Progenitor cell of endocrine pancreas (in vitro differentiated cells): ENCODE measurements around the gene CS. TPM values are rescaled to one million over a fixed set of nuclear protein-coding genes. Genes with fewer than 3 reads are reported as not detected.

ENCODE experiments used
- DNase-seq: peaks from one replicate; pipeline ENCODE4 v3.0.0; 2021; ENCODE audit warnings: low spot score; ENCODE audit not compliant: unreplicated experiment
- H3K27ac Mint-ChIP-seq: 2 replicates; pipeline ENCODE4 v1.8.0; 2021; ENCODE audit warnings: mild to moderate bottlenecking, moderate library complexity, mixed read lengths
- H3K27me3 Mint-ChIP-seq: 2 replicates; pipeline ENCODE4 v1.8.0; 2021; ENCODE audit warnings: mixed read lengths
- H3K36me3 Mint-ChIP-seq: 2 replicates; pipeline ENCODE4 v1.8.0; 2022; ENCODE audit warnings: mixed read lengths; ENCODE audit not compliant: insufficient read depth
- H3K4me1 Mint-ChIP-seq: 2 replicates; pipeline ENCODE4 v1.8.0; 2021; ENCODE audit warnings: low read depth, mixed read lengths
- H3K4me3 Mint-ChIP-seq: 2 replicates; pipeline ENCODE4 v1.8.0; 2021; ENCODE audit warnings: low read depth, mild to moderate bottlenecking, moderate library complexity, mixed read lengths
- H3K9me3 Mint-ChIP-seq: 2 replicates; pipeline ENCODE4 v1.8.0; 2021; ENCODE audit warnings: low read depth, mixed read lengths
- CTCF ChIP-seq: fragments of 200-600 bp; sonication (generic); IDR thresholded peaks from one replicate; pipeline ENCODE4 v1.5.0; 2021; ENCODE audit warnings: antibody characterized with exemption, mild to moderate bottlenecking; ENCODE audit not compliant: unreplicated experiment
- total RNA-seq: library from RNA; stranded (reverse); gene quantifications from 2 replicates; pipeline ENCODE4 v1.2.1, GENCODE V29; 2021

CS gene
- total RNA-seq, 1 donor from 2014 or later, result 216 TPM

DNA sequence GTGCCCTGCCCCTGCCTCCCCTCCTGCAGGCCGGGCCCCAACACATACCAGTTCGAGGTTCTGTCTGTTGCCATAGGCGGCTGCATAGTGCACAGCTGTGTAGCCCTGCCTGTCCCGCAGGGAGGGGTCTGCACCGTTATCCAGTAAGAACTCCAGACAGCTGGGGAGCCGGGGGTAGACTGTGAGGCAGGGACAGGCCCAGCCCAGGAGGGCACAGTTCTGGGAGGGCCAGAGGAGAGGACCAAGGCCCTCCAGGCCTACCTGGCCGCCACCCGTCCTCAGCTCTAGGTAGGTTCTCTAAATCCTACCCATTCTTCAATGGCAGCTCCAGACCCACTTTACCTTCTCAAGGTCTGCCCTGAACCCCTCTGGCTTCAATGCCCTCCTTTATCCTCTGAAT lies 51.4 kb downstream of the CS start:
- no peaks in the 10 kb centered on the region for H3K27me3 Mint-ChIP-seq
- H3K36me3 Mint-ChIP-seq, result peaks cover 26% of the 10 kb centered on the region
- TF ChIP-seq CTCF, result no peak
- H3K4me1 Mint-ChIP-seq, result no peaks in the 10 kb centered on the region
- no peaks in the 10 kb centered on the region for H3K9me3 Mint-ChIP-seq
- no peak overlapping the region for H3K4me3 Mint-ChIP-seq
- no peak overlapping the region for H3K27ac Mint-ChIP-seq
- DNase-seq, result no peak

DNA sequence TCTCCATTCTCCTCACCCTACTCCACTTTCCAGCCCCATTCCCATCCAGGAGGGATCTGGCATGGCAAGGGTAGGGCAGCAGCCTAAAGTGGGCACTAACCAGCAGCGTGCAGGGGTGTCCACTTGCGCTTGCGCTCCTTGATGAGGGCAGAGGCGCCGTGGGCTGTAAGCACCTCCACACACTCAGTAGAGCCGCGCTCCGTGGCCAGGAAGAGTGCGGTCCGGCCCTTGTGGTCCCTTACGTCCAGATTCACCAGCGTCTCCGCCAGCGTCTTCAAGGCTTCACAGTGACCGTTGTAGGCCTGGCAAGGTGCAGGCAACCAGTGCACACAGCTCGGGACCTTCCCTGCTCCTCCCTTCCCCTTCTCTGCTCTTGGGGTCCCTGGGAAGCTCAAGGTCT lies 52.2 kb downstream of the CS start:
- H3K9me3 Mint-ChIP-seq, result no peaks in the 10 kb centered on the region

GRCh38 chr12:56244494-56244893 lies 55.6 kb downstream of the CS start:
- TF ChIP-seq CTCF, result no peak
- DNase-seq, result no peak
- H3K27me3 Mint-ChIP-seq, result no peaks in the 10 kb centered on the region
- peaks cover 29% of the 10 kb centered on the region for H3K36me3 Mint-ChIP-seq
- no peak overlapping the region for H3K27ac Mint-ChIP-seq
- no peaks in the 10 kb centered on the region for H3K4me1 Mint-ChIP-seq
- H3K9me3 Mint-ChIP-seq, result no peaks in the 10 kb centered on the region
- no peak overlapping the region for H3K4me3 Mint-ChIP-seq

More for the DNA sequence above, 52.2 kb downstream of the CS start:
- Mint-ChIP-seq H3K27me3 (no peaks in the 10 kb centered on the region), H3K27ac (no peak overlapping the region), H3K36me3 (peaks cover 25% of the 10 kb centered on the region), H3K4me3 (no peak overlapping the region), H3K4me1 (no peaks in the 10 kb centered on the region)
- no peak for DNase-seq
- TF ChIP-seq CTCF, result no peak

- H3K4me1 Mint-ChIP-seq, result no peaks in the 10 kb centered on the region
- H3K9me3 Mint-ChIP-seq, result no peaks in the 10 kb centered on the region
- H3K27ac Mint-ChIP-seq, result no peak overlapping the region
- H3K36me3 Mint-ChIP-seq, result peaks cover 26% of the 10 kb centered on the region
- no peak overlapping the region for H3K4me3 Mint-ChIP-seq
- no peaks in the 10 kb centered on the region for H3K27me3 Mint-ChIP-seq
- DNase-seq, result no peak
- TF ChIP-seq CTCF, result no peak
Observed at GRCh38 chr12:56243731-56244181, 56.4 kb downstream of the CS start.

DNA sequence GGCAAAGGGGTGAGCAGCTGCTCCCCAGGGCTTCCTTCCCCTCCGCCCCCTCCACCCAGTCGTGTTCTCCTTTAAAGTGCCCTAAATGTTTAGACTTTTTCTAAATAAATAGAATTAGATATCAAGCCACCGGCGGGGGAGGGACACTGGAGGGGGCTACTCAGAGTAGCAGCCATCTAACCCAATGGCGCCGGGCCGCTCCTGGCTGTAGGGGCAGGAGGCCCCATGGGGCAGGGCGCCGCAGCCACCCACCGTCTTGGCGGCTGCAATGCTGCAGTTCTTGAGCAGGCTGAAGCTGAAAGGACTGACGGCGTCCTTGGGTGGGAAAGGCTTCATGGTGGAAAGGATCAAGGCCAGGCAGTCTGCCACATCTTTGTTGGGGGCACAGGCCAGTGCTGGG lies 57.1 kb downstream of the CS start:
- no peak for DNase-seq
- no peak for TF ChIP-seq CTCF
- H3K4me3 Mint-ChIP-seq, result no peak overlapping the region
- no peaks in the 10 kb centered on the region for H3K27me3 Mint-ChIP-seq
- H3K36me3 Mint-ChIP-seq, result peaks cover 26% of the 10 kb centered on the region
- no peak overlapping the region for H3K27ac Mint-ChIP-seq
- no peaks in the 10 kb centered on the region for H3K9me3 Mint-ChIP-seq
- no peaks in the 10 kb centered on the region for H3K4me1 Mint-ChIP-seq
